ENCODE results near the gene DCLRE1C. TPM values are rescaled to one million over a fixed set of nuclear protein-coding genes. Genes with fewer than 3 reads are reported as not detected.
"Not testable (repeated sequence)": the region's sequence is repeated elsewhere in the genome, so short reads cannot be mapped to it uniquely, and the experiment has no call there.

Gene DCLRE1C
- total RNA-seq, 1 donor from 2014 or later = 7.0 TPM

DNA sequence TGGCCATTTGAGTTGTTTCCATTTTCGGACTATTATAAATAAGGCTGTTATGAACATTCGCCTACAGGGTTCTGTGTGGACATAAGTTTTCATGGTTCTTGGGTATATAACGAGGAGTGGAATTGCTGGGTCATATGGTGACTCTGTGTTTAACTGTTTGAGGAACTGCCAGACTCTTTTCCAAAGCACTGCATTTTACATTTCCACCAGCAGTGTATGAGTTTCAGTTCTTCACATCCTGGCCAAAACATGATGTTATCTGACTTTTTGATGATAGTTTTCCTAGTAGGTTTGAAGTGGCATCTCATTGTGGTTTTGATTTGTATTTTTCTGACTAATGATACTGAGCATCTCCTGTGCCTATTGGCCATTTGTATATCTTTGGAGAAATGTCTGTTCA is 69.8 kb downstream of the DCLRE1C start:
- DNase-seq (ENCODE audit: low read depth) = no peak

DNA sequence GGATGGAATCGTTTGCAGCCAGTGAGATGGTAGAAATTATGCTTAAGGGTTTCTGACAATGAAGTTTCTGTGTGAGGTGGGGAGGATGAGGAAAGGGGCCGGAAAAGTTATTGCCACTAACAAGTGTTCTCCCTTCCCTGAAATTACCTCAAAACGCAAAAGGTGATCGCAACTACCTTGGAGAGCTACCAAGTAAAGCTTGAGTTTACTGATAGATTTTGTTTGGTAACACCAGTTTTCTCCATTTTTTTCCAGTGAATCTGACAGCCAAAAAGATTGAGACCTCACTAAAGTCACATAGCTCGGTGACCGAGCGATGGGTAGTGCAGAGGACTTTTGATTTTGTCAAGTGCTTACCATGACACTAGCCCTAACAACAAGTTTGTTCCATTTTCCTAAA is 73.7 kb downstream of the DCLRE1C start:
- no peak for DNase-seq (ENCODE audit: low read depth)

DNA sequence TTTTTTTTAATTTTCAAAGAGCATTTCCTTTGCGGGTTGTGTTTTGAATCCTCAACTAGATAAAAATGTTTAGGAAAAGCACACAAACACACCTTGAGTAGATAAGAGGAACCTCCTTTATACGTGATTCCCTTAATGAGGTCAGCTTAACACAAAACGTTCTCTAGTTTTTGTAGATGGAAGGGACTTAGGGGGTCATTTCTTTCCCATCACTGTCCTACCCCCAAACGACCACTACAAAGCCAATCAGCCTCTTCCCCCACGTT is 74.0 kb downstream of the DCLRE1C start:
- DNase-seq (ENCODE audit: low read depth) = no peak

DNA sequence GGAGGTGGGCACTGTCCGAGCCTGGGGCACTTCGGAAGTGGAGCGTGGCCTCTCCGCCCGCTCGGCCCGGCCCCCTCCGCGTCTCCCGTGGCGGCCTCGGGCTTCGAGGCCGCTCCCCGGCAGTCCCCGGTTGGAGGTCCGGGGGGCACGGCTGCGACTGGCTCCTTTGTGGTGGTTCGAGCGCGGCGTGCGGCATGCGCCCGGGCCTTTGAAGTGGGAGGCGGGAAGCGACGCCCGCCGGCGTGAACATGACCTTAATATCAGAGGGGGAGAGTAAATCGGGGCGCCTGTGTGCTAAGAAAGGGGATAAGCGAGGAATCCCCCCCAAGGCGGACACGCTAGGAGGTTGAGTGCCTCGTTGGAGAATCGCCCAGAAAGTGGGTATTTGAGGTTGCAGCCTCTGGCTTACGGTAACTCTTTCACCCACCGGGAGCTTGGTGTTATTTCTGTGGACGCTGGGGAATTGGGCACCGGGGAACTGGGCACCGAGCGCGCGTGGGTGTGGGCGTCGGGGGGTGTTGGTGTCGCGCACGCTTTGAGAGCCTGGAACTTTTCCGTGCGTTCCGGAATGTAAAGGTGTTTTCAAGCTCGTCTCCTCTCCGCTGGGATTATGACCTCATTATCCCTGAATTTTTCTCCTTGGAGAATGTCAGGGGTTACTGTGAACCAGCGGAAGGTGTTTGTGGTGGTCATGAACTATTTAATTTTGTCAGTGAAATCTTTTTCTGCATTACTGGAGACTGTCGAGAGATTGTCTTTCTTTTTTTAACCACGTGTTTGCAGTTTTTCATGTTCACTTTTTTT is 74.6 kb downstream of the DCLRE1C start:
- DNase-seq (ENCODE audit: low read depth) = no peak

DNA sequence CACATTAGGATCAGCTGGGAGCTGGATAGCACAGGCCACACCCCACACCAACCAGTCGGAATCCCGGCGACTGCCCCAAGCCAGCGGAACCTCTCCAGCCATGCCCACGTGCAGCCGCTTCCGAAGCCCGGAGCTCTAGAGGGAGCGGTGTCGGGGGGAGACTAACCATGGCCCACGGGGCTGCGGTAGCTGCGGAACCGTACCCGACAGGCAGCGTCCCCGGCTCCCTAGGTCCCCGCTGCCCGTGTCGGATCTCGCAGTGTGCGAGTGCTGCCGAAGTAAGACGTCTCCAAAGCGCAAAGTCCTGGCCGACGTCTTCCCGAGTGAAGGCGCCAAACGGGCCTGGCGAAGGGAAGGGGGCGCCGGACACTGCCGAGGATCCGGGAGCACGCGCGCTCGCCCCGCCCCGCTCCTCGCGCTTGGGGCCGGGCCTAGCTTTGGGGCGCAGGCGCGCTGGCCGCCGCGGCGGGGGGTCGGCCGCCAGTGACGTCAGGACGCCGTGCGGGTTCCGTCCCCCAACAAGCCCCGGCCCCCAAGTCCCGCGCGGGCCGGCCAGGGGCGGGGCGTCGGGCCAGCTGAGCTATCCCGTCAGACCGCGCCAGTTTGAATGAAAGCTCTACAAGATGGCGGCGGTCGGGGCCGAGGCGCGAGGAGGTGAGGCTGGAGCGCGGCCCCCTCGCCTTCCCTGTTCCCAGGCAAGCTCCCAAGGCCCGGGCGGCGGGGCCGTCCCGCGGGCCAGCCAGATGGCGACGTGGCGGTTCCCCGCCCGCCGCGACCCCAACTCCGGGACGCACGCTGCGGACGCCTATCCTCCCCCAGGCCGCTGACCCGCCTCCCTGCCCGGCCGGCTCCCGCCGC is 75.4 kb downstream of the DCLRE1C start, which contains the start of gene SUV39H2:
TSS of gene SUV39H2 (plus strand) at position 601 of the 858 bp plus-strand sequence. CDS start at position 624, 23 bp downstream.
- DNase-seq (ENCODE audit: low read depth) = peak; percentile 95

DNA sequence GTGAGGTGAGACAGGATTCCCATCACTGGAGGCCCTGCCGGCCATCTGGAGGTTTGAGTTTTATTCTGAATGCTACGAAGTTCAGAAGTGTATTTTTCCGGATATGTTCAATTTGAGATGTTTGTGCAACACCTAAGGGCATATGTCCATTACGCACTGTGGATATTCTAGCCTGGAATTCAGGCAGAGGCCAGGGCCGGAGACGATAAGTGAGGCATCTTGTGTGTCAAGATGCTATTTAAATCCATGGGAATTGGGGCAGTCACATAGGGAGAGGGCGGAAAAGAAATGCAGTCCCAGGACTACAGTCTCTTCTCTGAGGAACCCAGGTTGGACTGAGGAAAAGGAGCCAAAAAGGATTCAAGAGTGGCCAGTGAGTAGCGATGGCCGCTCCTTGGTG is 77.1 kb downstream of the DCLRE1C start:
- no peak for DNase-seq (ENCODE audit: low read depth)

- no peak for DNase-seq (ENCODE audit: low read depth)
Measured at GRCh38 chr10:14875941-14876340, 78.0 kb downstream of the DCLRE1C start.

- peak; percentile 81 for DNase-seq (ENCODE audit: low read depth)
Measured at GRCh38 chr10:14873090-14873760, 80.7 kb downstream of the DCLRE1C start.

DNA sequence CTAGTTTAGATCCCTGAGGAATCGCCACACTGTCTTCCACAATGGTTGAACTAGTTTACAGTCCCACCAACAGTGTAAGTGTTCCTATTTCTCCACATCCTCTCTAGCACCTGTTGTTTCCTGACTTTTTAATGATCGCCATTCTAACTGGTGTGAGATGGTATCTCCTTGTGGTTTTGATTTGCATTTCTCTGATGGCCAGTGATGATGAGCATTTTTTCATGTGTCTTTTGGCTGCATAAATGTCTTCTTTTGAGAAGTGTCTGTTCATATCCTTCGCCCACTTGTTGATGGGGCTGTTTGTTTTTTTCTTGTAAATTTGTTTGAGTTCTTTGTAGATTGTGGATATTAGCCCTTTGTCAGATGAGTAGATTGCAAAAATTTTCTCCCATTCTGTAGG is 89.0 kb downstream of the DCLRE1C start:
- DNase-seq (ENCODE audit: low read depth) = not testable (repeated sequence)

DNA sequence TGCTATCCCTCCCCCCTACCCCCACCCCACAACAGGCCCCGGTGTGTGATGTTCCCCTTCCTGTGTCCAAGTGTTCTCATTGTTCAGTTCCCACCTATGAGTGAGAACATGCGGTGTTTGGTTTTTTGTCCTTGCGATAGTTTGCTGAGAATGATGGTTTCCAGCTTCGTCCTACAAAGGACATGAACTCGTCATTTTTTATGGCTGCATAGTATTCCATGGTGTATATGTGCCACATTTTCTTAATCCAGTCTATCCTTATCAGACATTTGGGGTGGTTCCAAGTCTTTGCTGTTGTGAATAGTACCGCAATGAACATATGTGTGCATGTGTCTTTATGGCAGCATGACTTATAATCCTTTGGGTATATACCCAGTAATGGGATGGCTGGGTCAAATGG is 89.4 kb downstream of the DCLRE1C start:
- not testable (repeated sequence) for DNase-seq (ENCODE audit: low read depth)

DNA sequence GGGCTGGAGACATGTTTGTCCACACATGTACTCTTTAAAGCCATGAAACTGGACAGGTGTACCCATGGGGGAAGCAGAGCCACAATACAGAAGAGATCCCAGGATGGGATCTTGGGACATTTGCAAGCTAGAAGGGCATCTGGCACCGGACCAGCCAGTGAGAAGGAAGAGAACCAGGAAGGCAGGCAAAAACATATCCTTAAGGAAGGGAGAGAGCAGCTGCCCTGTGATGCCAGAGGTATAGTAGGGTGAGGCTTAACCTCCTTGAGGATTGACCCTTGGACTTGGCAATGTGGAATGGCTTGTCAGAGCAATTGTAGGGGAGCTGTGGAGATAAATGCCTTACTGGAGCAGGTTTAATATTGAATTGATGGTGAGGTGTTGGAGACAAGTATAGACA is 93.1 kb downstream of the DCLRE1C start:
- no peak for DNase-seq (ENCODE audit: low read depth)

- DNase-seq (ENCODE audit: low read depth) = no peak
Measured at GRCh38 chr10:14859775-14860174, 94.1 kb downstream of the DCLRE1C start.

DNA sequence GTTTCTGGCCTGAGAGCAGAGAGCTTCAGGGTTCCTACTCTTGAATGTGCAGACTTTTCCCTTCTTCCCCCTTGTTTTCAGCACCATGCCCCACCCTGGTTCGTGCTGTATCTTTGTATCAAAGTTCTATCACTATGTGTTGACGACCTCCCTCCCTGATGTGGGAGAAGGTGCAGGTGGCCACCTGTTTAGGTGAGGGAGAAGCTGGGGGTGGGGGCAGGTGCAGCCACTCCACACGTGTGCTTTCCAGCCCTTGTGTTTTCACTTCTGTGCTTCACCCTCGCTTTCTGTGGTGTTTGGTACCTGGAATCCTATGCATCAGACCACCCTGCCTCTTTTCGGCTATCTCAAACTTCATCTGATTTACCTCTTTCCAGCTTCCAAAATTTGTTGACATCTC is 94.9 kb downstream of the DCLRE1C start:
- no peak for DNase-seq (ENCODE audit: low read depth)

DNA sequence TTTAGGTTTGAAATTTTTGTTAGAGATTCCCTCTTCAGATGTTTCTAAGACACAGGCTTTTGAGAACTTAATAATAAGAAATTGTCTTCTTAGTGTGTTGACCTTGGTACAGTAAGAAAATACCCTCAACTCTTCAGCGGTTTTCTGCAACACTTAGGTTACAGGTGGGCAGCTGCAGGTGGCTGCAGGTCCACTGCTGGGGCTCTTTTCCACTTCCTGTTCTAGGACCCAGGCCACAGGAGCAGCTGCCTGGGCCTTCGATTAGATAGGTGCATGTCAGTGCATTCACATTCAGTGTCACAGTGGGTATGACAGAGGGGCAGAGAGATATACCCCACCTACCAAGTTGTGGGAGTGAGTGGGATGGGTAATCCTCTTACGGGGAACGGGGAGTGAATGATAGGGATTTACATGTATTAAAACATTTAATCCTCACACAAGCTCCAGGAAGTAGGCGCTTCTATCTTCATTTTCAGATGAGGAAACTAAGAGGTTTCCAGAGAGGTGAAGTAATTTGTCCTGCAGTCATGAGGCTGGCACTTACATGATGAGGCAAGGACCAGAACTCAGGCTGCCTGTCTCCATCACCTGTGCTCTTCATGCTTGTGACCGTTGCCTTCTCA is 95.4 kb downstream of the DCLRE1C start:
- DNase-seq (ENCODE audit: low read depth) = no peak

DNA sequence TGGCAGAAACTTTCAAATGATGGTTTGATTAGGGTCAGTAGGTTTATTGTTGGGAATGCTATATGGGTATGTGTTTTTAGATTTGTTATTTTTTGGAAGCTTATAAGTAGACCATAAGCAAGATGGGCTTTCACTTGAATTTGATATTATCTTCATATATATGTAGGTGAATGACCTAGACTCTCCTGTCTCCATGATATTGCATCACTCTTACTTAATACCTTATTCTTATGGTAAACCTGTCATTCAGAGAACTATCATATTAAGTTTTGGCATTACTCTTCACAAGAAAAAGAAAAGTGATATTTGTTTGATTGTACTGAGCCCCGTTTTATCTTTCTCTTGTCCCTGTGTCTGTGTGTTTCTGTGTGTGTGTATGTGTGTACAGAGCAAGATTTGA is 98.4 kb downstream of the DCLRE1C start:
- DNase-seq (ENCODE audit: low read depth) = no peak

DNA sequence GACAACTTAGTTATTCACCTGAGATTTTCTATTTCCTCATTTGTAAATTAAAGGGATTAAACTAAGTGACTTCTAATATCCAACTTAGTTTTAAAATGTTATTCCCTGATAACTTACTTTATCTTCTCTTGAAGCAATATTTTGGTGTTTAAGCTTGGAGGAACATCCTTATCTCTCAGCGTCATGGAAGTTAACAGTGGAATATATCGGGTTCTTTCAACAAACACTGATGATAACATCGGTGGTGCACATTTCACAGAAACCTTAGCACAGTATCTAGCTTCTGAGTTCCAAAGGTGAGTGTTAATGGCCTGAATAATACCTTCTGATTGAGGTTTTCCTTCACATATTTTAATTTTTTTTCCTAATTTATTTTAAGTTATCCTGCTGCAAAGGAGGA is 101.7 kb downstream of the DCLRE1C start:
- no peak for DNase-seq (ENCODE audit: low read depth)

Other genes starting within 250 kb of the DCLRE1C start
- gene FAM107B, start 179.2 kb downstream of the DCLRE1C start, total RNA-seq = 11.8 and 19.8 TPM in 2 replicates
- 0.88 and 2.9 TPM in 2 replicates for gene CDNF, start 116.1 kb downstream of the DCLRE1C start, total RNA-seq
- 20.8 and 23.7 TPM in 2 replicates for gene HSPA14, start 115.8 kb downstream of the DCLRE1C start, total RNA-seq
- gene MSANTD7, start 115.8 kb downstream of the DCLRE1C start, total RNA-seq = 15.2 and 15.9 TPM in 2 replicates
- 8.8 and 10.3 TPM in 2 replicates for gene SUV39H2, start 75.2 kb downstream of the DCLRE1C start, total RNA-seq
- not detected in 2 replicates for gene MEIG1, start 5.3 kb upstream of the DCLRE1C start, total RNA-seq
- gene OLAH, start 89.8 kb upstream of the DCLRE1C start, total RNA-seq = not detected in 2 replicates
- gene ACBD7, start 134.7 kb upstream of the DCLRE1C start, total RNA-seq = 0.35 and 0.42 TPM in 2 replicates
- gene RPP38, start 143.3 kb upstream of the DCLRE1C start, total RNA-seq = 13.3 and 13.8 TPM in 2 replicates
- 16.6 and 19.5 TPM in 2 replicates for gene NMT2, start 214.6 kb upstream of the DCLRE1C start, total RNA-seq